Erythroblast (primary cell): ENCODE measurements around the gene ELP2.

Experiments
- DNase-seq, 2 experiments: peaks; one replicate each; lab custom pipeline; 2025; lab: John Stamatoyannopoulos, UW
- GATA1 ChIP-seq: IDR thresholded peaks from 2 replicates; pipeline ENCODE4 v1.6.1; 2011; ENCODE audit warnings: low read depth, mild to moderate bottlenecking, control low read depth, low read length, moderate library complexity
- POLR2A ChIP-seq: IDR thresholded peaks from 2 replicates; pipeline ENCODE4 v1.6.1; 2011; ENCODE audit warnings: mild to moderate bottlenecking, low read length

Gene ELP2

DNA sequence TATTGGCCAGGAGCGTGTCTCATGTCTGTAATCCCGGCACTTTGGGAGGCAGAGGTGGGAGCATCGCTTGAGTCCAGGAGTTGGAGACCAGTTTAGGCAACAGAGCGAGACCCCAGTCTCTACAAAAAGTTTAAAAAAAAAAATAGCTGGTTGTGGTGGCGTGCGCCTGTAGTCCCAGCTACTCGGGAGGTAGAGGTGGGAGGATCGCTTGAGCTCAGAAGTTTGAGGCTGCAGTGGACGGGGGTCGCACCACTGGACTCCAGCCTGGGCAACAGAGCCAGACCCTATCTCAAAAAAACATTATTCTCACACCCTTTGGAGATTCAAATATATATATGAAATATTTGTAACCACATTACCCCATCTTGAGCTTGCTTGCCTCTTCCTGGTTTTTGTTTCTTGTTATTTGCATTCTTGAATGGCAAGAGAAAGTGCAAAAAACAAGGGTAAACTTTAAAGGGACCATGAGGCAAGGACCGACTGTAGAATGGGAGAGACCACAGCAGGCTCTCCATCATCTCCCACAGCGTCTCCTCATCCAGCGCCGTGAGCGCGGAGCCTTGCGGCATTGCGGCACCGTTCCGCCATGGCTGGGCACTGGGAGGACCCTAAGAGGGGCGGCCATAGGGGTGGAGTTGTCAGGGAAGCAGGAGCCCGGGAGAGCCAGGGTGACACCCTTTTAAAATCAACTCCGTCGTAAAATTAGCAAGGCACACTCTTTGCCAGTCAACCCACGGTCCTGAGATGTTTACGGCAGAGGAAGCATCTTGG, 1.4 kb downstream of the ELP2 start:
- peak in 1 of 2 experiments; percentile 12 for DNase-seq
- TF ChIP-seq GATA1 (no peak), POLR2A (no peak)

DNA sequence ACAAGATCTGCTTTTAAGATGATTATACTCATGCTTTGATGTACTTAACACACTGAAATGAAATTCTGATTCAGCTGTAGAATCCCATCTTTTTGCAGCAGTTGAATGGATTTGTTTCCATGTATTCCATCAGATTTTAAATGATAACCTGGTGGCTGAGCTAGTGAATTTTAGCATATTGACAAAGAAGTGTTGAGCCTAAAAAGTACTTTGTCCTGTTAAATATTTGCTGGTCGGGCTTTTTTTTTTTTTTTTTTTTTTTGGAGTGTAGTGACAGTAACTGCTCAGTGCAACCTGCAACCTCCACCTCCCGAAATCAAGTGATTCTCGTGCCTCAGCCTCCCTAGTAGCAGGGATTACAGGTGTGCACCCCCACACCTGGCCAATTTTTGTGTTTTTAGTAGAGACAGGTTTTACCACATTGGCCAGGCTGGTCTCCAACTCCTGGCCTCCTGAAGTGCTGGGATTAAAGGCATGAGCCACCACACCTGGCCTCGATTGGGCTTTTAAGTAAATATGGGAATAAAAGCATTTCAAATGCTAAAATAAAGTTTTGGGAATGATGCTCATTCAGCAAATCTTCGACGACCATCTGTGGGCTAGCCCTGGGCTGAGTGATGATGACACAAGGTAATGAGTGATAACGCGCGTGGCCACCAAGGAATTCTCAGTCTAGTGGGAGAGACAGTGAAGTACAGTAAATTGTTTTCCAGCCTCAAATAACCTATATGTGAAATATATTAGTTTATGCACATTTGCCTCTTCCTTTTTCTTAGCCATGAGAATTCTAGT, 2.2 kb downstream of the ELP2 start:
- TF ChIP-seq GATA1 (no peak), POLR2A (no peak)
- DNase-seq: peak; percentile 30 to 31

DNA sequence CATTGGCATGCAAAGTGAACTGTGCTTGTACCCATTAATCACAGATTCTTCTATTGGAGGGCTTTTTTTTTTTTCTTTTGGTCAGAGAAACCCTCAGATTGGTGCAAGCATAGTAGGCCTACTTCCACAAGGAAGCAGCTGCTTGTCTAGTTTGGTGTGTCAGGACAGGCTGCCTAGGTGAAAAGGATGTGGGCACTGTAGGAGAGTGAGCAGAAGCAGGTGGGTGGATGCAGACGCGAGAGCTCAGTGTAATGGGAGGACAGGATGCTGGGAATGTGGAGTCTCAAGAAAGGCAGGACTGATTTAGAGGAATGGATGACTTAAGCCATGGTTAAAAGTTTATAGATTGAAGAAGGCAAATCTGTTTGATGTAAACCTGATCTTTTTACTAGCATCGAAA, 3.1 kb downstream of the ELP2 start:
- DNase-seq: no peak

DNA sequence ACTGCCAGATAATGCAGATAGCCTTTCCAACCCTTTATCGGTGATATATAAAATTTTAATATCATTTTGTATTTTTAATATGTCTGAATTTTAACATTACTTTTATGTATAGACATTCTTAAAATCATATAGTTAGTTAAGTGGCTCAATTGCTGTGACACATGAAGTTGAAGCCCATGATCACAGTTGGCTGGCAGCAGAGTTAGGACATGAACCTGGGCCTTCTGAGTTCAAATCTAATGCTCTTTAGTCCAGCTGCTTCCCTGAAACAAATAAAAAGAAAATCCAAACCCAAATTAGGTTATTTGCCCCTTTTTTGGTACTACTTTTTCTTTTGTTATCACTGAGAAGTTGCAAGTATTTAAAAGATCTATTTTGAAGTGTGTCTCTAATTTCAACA, 5.6 kb downstream of the ELP2 start:
- DNase-seq: no peak
- TF ChIP-seq POLR2A (no peak), GATA1 (no peak)

More for the DNA sequence above, 3.1 kb downstream of the ELP2 start:
- no peak for TF ChIP-seq POLR2A

DNA sequence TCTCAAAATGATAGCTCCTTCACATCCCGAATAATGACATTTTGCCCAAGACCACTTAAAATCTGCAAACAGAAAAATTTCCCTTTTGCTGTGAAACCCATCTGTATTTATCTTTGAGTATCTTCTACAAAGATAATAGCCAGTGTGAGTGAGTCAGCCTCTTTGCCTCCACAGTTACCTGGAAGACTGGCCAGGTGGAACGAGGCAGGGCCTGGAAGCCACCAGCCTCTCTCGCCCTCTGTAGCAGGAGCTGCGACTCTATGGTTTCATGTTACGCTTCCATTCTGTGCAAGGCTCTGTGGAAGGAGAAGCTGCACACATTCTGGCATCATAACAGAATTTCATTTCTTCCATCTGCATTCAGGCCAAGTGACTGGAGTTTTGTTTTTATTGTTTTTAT, 9.5 kb downstream of the ELP2 start:
- TF ChIP-seq GATA1: no peak
- TF ChIP-seq POLR2A: no peak
- DNase-seq: no peak

DNA sequence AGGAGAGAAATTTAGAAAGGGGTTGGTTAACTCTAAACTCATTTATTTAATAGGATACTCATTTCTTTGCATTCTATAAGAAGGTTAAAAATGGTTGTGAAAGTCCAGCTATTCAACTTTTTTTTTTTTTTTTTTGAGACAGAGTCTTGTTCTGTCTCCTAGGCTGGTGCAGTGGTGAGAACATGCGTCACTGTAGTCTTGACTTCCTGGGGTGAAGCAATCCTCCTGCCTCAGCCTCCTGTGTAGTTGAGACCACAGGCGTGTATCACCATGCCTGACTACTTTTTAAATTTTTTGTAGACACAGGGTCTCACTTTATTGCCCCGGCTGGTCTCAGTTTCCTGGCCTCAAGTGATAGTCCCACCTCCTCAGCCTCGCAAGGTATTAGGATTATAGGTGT, 11.9 kb downstream of the ELP2 start:
- no peak for DNase-seq
- TF ChIP-seq POLR2A (no peak), GATA1 (no peak)

DNA sequence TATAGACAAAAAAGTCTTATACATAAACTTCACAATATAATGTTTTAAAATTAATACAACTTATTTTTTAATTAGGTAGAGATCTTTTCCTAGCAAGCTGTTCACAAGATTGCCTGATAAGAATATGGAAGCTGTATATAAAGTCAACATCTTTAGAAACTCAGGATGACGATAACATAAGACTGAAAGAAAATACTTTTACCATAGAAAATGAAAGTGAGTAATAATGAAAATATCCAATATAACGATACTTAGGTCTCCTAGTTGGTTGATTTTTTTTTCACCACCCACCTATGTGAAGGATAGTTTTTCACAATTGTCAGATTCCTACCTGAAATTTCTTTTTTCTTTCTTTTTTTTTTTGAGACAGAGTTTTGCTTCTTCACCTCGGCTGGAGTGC, 13.1 kb downstream of the ELP2 start:
- TF ChIP-seq POLR2A: no peak
- TF ChIP-seq GATA1: no peak
- DNase-seq: no peak

DNA sequence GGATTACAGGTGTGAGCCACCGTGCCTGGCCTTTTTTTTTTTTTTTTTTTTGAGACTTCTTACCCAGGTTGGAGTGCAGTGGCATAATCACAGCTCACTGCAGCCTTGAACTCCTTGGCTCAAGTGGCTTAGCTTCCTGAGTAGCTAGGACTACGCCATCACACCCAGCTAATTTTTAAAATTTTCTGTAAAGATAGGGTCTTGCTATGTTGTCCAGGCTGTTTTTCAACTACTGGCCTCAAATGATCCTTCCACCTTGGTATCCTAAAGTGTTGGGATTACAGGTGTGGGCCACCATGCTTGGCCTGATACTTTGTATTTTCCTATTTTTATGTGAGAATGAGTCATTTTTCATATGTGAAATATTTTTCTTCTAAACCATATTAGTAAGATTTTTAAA, 13.7 kb downstream of the ELP2 start:
- TF ChIP-seq POLR2A (no peak), GATA1 (no peak)
- DNase-seq: no peak

DNA sequence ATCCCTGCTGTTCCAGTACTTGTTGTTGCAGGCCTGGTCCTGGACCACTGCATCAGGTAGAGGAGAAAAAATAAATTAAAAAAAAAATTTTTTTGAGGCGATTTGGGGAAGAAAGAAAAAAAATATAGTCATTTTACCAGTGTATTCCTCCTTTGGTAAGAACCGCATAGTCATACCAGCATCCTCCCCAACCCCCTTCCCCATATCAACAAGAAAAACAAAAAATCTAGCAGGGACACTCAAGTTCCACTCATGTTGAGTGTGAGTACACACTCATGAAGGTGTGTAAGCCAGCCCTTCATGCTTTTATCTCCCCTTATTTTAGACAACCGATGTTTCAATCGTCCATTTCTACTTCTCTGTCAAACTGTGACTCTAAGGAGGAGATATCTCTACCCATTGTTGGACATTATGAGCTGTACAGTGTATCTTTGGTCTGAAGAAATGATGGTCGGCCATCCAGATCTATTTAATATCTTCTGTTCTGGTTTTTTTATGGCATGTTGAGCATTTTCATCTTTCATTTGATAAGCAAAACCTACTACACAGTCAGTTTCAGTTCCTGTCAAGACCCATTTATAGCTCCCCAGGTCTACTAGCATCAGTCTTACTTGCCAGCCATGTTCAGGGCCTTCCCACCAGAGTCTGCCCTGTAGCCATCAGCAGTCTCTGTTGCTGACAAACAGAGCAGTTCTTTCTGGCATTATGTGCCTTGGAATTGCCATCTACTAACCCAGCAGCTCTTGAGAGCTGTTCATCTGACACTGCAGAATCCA, 20.0 kb downstream of the ELP2 start:
- no peak for TF ChIP-seq POLR2A
- no peak for TF ChIP-seq GATA1
- no peak for DNase-seq

DNA sequence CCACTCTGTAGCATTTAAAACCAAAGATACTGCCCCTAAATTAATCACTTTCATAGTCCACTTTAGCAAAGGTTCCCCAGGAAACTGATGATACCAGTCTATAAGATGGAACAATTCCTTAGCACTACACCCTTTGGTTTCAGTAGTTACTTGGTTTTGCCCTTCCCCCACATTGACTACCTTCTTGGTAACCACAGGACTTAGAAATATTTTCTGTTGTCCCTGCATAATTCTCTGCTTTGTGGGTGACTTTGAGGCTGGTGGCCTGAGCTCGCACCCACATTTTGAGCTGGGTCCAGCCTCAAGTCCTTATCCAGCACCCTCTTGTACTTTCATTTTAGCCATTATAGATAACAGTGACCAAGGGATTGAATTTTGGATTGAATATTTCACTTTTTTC, 23.1 kb downstream of the ELP2 start:
- DNase-seq: no peak
- no peak for TF ChIP-seq GATA1
- no peak for TF ChIP-seq POLR2A

DNA sequence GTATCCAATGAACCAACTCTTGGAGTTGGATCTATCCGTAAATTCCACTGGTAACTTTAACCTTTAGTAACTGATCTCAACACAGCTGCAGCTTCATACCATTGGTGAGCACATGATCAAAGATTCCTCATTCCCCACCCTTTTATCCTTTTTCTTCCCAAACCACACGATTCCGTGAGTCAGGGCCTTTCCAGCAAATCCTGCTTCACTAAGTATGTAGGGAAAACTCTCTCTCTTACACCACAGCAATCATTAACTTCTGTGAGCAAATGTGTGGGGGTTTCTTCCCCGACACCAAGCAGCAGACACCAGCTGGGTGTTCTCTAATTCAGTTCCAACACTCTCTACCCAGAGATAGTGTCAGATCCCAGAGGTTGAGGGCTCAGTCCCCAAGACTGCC, 23.5 kb downstream of the ELP2 start:
- DNase-seq: no peak
- TF ChIP-seq POLR2A: no peak
- TF ChIP-seq GATA1: no peak

DNA sequence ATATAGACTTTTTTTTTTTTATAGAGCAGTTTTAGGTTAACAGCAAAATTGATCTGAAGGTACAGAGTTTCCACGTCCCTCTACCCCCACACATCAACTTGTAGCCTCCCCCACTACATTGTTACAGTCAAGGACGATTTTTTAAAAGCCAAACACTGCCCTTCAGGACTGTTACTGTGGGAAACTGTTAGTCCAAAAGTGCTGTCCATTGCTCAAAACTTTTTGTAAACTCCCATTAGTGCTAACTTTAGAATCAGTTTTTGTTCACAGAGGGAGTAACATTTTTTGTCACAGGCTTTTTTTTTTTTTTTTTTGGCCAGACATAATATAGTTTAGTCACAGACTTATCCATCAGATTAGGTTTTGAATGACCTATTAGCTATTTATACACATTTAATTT, 24.1 kb downstream of the ELP2 start:
- DNase-seq: no peak
- TF ChIP-seq POLR2A (no peak), GATA1 (no peak)

DNA sequence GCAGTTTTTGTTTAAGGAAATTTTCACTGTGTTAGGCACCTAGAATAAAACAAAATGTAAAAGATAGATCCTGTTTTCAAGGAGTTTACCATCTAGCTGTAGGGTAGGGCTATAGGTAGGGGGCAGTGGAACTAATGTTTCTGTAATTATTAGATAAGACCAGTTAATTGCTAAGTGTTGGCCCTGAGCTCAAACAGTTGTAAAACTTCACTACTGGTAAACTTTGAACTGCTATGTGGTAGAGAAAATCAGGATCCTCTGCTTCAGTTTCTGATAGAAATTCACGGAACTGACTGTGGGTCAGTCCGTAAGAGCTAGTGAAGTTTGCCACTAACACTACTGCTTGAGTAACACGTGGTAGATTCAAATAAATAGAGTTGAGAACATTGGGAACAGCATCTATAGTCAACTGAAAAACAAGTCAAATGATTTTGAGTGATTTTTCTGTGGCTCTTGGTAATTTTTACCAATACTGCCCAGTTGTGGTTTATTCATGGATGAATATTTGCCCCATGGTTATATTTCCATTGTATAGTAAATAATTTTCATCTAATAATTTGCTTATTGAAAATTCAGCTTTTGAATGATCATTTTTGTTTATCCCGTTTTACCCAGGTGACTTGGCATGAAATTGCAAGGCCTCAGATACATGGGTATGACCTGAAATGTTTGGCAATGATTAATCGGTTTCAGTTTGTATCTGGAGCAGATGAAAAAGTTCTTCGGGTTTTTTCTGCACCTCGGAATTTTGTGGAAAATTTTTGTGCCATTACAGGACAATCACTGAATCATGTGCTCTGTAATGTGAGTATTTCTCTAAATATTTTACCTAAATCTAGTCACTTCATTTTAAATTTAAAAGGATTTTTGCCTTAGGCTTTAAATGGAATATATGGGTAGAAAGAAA, 26.4 kb downstream of the ELP2 start:
- TF ChIP-seq GATA1 (no peak), POLR2A (no peak)
- no peak for DNase-seq

DNA sequence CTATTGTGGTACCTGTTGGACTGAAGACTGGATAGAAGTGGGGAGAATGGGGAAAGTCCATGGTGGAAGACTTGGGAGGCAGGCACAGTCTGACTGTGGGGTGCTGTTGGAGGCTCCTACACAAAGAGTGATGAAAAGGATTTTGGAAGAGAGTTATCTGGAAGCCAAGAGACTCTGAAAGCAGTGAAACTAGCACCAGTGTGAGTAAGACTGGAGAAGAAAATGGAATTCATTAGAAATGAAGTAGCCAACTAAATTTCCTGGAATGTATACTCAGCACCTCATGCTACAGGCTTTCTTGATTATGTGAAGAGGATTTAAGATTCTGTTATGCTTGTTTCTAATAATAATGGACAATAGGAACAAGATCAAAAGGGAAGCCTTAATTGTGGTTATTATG, 27.7 kb downstream of the ELP2 start:
- no peak for DNase-seq
- no peak for TF ChIP-seq POLR2A
- TF ChIP-seq GATA1: no peak
